Renal pelvis (tissue), 4 donors: ENCODE data around the gene ADGRV1. TPM values are rescaled to one million over a fixed set of nuclear protein-coding genes. Genes with fewer than 3 reads are reported as not detected.

Source experiments
- DNase-seq: peaks from one replicate; pipeline ENCODE4 v3.0.0-alpha.2; 2013
- polyA plus RNA-seq, 3 donors: library from polyadenylated mRNA; unstranded; fragments of 120-200 nt; gene quantifications; one replicate each; pipeline ENCODE4 v1.2.1, GENCODE V29; 2013; ENCODE audit not compliant: insufficient read length in 3 of 3

ADGRV1 gene
- polyA plus RNA-seq, 3 donors = 11.3 to 15.4 (median 14.0) TPM

DNA sequence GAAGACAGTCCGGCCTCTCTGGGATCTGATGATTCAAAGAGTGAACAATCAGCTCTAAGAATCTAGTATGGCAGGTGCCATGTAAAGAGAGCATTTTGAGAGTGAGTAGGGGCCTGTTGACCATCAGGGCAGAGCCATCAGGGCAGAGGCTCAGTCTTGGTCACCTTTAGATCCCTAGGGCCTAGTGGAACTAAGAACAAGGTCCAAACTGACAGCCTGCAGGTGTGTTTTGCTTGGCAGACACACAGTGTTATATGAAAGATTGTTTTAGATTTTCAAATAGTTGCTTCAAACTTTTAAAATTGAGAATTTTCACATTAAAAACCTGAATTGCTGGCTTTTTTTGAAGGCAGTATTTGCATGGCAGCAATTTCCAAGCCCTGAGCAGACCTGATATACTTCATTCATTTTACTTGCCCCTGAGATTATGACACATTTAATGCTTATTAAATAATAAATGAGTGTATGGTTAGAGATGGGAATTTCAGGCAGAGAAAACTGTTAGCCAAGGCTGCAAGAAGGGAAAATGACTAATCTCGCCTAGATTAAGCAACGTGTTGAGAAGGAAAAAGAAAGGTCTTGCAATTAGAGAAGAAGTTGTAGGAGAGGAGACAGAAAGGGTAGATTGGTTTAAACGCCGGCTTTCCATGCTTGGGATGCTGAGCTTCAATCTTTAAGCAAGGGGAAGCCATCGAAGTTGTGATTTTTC lies 544.9 kb downstream of the ADGRV1 start:
- no peak for DNase-seq

GRCh38 chr5:91104062-91104448 lies 545.5 kb downstream of the ADGRV1 start:
- no peak for DNase-seq

DNA sequence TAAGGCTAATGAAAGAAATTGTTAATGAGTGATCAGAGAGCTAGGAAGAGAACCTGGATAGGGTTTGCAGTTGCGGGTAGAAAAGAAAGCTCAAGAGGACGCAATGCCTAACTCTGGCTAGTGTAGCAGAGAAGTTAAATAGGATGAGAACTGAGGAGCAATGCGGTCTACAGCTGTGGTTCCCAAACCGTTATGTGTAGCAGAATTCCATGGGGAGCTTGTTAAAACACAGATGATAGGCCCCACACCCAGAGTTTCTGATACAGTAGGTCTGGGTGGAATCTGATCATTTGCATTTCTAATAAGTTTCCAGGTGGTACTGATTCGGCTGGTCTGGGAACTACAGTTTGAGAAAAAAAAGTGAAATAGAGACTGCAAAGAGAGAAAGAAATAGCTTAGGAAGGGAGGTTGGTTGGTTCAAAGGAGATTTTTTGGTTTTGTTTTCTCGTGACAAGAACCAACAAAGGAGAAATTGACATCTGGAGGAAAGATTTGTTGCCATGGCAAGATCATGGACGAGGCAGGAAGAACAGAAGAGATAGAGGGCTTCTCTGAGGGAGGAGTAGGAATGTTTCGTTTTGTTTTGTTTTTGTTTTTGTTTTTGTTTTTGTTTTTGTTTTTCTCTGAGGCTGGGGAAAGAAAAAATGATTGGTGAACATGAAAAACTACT lies 548.4 kb downstream of the ADGRV1 start:
- no peak for DNase-seq

DNA sequence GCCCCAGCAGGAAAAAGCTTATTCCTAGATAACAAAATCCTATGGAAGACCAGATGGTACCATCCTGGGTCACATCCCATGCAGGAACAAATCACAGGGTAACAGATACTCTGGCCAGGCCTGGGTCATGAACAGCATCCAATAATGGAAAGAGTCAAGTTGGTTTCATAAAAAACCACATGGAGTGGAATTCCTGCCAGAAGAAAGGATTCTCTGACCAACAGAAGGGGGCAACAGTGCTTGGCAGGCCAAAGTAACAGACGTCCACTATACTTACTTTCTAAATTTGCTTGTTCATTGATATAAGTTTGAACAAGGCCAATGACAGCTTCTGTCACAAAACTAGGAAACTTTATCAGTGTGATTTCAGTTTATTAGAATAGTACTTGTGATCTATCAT lies 551.0 kb downstream of the ADGRV1 start:
- no peak for DNase-seq

DNA sequence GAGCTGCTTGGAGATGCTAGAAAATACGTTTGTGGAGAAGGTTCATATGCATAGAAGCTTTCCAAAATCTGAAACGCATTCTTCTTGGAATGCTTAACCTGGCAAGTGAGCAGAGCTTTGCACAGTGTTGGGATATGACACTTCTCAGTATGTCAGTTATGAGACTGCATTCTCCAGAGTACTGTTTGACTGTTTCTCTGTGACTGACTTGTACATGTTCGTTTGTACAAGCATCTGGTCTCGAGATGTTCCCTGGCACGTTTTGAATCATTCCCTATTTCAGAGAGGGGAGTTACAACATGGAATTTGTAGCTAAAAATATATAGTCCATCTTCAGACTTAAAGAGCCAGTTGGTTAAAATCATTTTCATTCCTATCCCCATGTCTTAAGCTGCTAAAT lies 552.1 kb downstream of the ADGRV1 start:
- DNase-seq = no peak

- no peak for DNase-seq
These were observed 553.1 kb downstream of the ADGRV1 start for GRCh38 chr5:91111473-91112238.

- peak; percentile 33 for DNase-seq
These were observed 556.1 kb downstream of the ADGRV1 start for GRCh38 chr5:91114658-91115057.

- DNase-seq = no peak
These were observed 559.8 kb downstream of the ADGRV1 start for GRCh38 chr5:91118354-91118753.

DNA sequence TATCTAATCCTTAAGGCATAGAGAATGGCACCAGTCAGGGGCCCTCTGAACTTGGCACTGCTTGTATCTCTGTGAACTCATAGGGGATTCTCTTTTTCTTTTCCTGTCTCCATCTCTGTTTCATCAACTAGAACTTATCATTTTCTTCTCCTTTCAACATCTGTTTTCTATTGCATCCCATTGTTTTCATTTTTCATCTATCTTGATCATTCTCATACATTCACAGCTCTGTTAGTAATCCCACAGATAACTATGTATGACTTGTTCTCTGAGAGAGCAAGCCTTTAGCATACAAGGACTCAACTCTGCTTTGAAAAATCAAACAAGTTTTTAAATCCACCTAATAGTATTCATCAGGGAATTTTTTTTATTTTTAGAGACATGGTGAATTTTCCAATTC lies 560.2 kb downstream of the ADGRV1 start:
- DNase-seq = no peak

GRCh38 chr5:91119217-91119616 lies 560.6 kb downstream of the ADGRV1 start:
- no peak for DNase-seq

GRCh38 chr5:91119981-91120850 lies 561.6 kb downstream of the ADGRV1 start:
- DNase-seq = no peak

DNA sequence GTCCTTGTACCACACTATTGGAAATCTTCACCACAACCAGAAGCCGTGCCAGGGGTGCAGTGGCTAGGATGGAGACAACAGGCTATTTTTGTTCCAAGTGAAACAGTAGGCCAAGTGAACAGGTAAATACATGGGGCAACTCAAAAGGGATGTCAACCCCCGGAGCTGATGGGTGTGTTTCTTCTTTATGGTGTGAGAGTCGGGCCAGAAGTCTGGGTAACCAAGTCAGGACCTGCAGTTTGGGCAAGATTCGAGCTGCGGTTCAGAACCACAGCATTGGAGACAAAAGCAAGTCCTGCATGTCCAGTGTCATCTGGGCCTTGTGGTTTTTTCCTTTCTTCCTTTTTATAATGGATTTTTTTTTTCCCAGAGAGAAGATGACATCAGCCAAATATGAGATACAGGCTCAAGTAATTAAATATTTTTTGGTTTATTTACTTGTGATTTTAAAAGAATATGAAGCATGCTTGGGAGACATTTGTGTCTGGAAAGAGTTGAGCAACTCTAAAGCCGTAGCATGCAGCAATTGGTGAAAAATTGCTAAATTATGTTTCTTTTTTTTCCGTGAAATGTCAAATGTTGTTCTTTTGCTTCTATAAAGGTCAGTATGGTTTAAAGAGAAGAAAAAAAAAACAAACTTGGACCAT lies 562.9 kb downstream of the ADGRV1 start:
- no peak for DNase-seq

DNA sequence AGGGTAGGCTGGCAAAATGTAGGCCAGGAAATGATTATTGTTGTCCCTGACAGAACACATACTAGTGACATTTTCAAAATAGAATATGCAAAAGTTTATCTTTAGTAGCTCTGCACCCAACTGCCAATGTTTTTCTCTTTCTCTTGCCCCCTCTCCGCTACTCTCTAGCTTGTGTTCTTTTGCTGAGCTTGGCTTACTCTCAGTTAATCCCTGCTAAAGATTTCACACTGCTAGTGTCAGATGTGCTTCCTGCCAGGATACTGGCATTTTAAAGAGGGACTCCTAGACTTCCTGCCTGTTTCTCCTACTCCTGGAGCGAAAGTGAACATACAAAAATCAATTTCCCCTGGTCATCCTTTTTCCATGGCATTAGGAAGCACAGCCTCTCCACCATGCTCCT lies 564.1 kb downstream of the ADGRV1 start:
- no peak for DNase-seq

- no peak for DNase-seq
These were observed 564.7 kb downstream of the ADGRV1 start for GRCh38 chr5:91123291-91123690.

DNA sequence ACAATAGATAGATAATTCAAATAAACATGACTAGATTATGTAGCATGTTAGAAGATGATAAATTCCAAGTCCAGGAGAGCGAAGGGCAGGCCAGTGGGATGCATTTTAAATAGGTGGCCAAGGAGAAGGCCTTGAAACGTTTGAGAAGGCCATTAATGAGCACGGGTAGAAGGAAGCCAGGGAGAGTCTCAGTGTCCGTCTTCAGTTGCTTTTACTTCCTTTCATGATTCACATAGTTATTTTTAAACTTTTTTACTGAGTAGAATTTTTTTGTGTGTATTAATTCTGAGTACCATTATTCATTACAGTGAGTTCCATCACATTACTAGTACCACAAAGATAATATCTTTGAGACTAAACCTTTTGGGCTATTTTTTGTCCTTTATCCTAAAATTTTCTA lies 565.3 kb downstream of the ADGRV1 start:
- no peak for DNase-seq

DNA sequence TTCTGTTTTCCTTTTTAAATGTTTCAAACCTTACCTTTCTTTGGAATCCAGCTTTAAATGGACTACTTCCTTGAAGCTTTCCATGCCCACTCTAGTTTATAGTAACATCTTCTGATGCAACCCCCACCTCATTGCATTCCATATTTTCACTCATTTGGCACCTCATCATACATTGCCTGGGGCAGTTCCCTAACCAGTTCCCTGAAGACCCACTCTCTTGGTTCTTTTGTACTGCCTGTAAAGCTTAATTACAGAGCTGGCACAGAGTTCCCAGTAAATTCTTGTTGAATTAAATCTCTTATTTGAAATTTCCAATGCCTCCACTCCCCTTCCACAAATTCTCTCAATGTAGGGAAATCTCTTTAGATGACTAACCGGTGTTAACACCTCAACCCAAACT lies 567.3 kb downstream of the ADGRV1 start:
- no peak for DNase-seq

DNA sequence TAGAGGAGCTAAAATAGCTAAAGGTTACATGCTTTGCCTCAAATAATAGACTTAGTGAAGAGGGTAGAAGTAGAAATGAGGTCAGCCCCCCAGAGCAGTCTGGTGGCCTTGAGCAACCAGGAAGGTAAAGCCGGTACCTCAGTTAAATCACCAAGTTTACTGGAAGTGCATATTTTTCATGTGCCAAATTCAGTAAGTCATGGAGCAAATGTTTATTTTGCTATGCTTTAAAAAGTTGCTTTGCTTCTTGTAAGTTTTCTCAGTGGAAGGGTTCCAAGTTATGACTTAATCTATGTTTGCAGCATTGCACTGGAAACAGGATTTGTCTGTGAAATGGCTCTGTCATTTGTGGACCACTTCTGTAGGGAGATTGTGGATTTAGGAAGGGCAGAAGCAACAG lies 567.9 kb downstream of the ADGRV1 start:
- DNase-seq = peak; percentile 19

GRCh38 chr5:91126888-91127287 lies 568.3 kb downstream of the ADGRV1 start:
- no peak for DNase-seq

DNA sequence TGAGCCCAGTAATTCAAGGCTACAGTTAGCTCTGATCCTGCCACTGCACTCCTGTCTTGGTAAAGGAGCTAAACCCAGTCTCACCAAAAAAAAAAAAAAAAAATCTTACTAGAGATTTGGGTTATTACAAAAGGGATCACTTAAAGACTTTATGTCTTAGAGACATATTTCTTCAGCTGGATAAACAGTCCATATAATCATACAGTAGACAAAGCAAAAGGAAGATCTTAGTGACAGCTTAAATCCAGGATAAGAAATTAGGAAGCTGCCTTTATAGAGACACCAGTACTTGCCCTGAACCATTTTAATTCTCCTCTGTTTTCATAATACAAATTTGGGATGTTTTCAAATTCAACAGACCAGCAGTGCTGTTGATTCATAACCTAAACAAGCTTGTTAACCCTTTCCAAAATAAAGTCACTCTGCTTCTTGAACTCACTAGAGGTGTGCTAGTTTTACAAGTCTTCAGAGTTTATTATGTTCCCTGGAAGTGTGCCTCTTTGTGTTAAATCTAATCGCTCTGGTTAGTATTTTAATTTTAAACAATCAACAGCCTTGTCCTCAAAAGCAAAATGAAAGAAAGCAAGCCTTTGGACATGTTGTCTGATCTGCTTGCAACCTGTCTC lies 569.0 kb downstream of the ADGRV1 start:
- DNase-seq = no peak

DNA sequence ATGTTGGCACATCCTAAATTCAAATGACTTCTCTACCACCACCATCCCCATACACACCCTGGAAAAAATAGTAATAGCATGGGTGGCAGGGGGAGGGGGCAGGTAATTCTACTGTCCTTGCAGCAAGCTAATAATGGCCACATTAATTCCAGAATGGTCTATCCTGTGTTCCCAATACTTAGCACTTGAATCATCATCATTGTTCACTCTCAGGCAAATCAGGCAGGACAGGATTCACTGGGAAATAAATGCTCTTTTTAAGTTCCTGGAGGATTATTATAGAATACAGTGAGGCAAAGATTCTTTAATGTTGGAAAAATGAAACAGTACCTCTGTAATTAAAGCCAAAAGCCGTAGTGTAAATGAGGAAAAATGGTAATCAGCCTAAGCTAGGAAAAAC lies 570.0 kb downstream of the ADGRV1 start:
- no peak for DNase-seq

DNA sequence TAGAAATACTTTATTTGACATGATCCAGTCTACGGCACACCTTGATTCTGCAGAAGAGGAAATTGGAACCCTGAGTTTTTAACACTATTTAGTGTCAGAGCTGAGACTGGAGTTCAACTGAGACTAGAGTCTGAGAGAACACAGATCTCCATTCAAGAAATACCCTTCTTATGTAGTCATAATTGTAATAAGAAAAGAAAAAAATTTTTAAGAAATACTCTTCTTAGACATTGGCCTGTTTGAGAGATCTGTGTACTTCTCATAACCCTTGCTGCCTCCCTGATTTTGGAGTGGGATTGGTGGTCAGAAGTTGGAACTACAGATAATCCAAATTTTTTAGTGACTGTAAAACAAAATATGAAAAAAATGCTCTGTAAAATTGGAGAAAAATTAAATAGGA lies 571.2 kb downstream of the ADGRV1 start:
- DNase-seq = no peak
